Stimulated activated naive CD4-positive, alpha-beta T cell (primary cell): ENCODE measurements around the gene WDR35.
A peak's percentile ranks its signal among the peaks of the same experiment; 100 is the strongest.

Experiments used
- DNase-seq, 6 experiments: peaks; one replicate each; lab custom pipeline; 2025; lab: John Stamatoyannopoulos, UW

The WDR35 gene

DNA sequence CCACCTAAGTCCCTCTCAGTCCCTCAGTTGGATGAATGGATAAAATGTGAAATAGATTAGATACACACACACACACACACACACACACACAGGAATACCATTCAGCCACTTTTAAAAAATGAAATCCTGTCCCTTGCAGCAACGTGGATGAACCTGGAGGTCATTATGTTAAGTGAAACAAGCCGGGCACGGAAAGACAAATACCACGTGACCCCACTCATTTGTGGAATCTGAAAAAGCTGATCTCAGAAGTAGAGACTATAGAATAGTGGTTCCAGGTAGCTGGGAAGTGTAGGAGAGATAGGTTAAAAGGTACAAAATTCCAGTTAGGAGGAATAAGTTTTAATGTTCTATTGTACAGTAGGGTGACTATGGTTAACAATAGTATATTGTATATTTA, 119.1 kb downstream of the WDR35 start:
- DNase-seq = no peak

DNA sequence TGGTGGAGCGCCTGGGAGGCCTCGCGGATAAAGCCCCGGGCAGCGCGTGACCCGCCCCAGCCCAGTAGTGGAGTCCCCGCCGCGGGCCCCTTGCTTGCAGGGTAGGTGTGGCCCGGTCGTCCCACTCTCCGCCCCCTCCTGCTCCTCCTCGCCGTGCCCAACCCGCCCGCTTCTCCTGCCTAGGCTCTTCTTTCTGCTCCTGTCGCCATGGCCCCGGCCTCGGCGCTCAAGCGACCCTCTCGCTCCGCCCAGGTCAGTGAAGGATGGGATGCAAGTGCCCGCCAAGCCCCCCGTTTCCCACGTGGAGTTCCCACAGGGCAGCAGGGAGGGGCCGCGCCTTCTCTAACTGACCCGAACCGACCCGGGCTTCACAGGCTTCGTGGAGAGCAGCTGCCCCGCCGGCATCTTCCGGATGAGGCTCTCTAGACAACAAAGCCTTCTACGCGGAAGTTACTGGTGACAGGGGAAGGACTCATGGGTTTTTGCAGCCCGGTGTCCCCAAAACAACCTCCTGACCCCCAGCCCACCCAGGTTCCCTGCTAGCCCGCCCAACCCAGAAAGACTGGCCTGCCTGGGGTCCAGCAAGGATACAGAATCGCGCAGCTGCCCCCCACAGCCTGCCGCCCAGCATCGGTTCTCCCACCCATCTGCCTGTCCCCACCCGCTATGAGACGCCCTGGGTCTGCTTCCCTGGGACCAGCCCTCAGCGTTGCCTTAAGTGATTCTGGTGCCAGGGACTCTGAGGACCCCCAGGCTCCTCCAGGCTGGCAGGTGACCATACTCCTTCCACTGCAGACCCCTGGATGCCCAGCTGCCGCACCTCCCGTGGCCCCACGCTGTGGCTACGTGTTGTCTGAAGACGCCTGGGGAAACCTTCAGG, 121.0 kb downstream of the WDR35 start:
- peak; percentile 44 to 87 (median 69) for DNase-seq

- DNase-seq = no peak
These were observed 121.7 kb downstream of the WDR35 start for GRCh38 chr2:19868224-19868623.

- no peak for DNase-seq
These were observed 123.1 kb downstream of the WDR35 start for GRCh38 chr2:19866771-19867170.

DNA sequence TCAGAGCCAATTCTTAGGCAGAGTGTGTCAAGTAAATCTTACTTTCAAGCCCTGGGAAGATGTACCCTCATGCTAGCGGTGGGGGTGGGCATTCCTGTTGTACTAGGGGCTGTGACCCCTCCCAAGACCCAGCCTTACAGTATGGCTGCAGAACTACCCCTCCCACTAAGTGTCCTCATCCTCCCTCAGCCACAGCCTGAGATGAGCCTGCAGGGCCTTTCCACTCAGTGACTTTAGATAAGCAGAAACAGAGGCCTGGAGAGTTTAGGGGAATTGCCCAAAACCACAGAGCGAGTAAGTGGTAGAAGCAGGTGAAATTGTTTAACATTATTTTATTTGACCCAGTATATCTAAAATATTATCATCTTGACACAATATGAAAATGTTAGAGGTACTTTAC, 124.8 kb downstream of the WDR35 start:
- no peak for DNase-seq

DNA sequence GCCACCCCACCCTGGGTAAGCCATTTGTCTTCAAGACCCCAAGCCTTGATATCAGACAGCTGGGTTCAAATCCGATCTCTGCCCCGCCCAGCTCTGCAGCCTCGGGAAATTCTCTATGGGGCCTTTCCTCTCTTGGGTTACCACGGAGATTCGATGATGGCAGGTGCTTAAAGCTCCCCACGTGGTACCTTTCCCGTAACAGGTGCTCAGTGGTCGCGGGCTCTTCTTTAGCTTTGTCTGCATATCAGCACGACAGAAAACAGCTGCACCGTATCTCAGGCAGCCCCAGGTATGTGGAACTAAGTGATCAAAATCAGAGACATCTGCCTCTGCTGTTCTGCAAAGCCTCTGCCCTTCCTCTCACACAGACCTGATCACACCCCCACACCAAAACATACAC, 125.5 kb downstream of the WDR35 start:
- no peak for DNase-seq

DNA sequence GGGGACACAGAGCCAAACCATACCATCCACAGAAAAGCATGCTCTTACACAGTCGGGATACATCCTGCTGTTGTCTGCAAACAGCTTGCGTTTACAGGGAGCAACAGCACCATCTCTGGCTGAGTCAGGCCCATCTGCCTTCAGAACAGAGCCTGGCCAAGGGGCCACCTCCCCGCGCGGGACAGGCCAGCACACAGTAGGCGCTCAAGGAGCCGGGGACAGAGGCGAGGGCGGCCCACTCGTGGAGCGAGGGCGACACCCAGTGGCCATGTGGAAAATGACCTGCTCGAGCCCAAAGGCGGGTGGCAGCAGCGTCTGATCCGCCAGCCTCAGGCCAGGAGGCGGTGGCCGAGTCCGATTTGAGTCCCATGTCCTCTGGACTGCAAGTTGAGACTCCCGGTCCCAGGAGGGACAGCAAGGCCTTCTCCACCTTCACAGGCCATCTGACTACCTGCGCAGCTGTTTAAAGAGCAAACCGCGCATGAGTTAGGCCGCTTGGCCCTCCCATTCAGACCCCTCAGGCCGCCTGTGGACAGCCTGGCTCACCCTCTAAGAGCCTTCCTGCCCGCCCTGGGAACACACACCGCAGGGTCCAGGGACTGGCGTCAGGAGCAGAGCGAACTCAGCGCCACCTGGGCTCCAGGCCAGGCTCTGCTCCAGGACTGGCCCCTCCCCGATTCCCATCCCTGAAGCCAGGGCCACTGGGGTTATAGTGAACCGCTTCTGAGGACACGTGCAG, 126.4 kb downstream of the WDR35 start:
- peak; percentile 18 to 72 (median 60) for DNase-seq

DNA sequence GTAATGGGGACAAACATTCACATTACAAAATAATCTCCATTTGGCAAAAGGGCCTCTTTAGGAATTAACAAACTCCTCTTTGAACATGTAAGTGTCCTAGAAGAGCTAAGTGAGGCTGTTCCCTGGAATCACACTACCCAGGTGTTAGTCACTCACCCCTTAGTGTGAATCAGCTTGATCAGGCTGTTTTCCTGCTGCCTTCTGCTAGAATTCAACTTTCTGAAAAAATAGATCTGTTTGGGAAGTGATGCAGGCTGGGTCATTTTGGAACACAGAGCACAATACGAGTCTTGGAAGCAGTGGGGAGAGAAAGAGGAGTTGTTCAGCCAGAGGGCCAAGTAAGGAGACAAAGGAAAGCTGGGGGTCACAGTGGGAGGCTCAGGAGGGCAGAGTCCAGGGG, 128.1 kb downstream of the WDR35 start:
- DNase-seq = no peak
